GM10266 (cell line): Measurements from ENCODE around the gene CXXC1.

Source experiments
- DNase-seq: peaks from one replicate; pipeline ENCODE4 v3.0.0; 2012; ENCODE audit errors: extremely low spot score
- TF ChIP-seq, protein P1 (sequence below): IDR thresholded peaks from 2 replicates; pipeline ENCODE4 v1.5.1; 2012; ENCODE audit warnings: mild to moderate bottlenecking, low read depth; ENCODE audit not compliant: control insufficient read depth, insufficient read depth; ENCODE audit errors: missing control alignments

The CXXC1 gene

DNA sequence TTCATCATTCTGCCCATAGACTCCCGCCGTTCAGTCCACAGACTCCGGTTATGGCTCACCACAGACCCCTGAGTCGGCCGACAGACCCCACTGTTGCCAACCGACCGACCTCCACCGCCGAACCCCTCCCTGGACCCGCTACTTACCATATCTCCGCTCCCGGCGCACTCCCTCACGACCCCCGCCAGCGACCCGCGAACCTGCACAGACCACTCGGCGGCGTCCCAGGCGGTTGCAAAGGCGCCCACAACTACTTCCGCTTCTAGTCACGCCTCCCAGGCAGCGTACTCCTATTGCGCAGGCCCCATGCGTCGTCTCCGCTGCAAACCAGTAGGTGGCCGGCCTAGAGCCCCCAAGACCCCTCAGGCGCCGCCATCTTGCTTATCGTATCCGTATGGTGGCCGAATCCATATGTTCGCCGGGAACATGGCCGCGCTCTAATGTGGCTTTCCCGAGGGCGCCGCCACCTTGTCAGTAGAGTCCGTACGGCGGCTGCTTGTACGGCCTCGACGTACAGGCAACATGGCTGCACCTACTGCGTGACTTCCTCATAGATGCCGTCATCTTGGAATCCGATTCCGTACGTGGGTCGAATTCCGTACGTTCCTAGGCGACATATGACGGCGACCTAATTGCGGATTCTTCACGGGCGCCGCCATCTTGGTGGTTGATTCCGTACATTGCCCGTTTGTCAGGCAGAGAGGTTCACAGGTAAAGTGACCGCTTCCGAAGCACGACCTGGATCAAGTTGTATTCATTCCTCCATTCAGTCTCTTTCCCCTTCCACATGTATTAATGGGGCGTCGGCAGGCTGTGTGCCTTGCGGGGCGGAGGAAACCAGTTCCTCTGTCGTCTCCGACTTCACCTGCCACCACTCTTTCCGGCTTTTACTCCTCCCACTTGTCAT lies at the start of gene CXXC1:
Gene CXXC1 (minus strand): TSS at position 252 of the 907 bp plus-strand sequence. CDS start 103 bp downstream, at position 149.
- TF ChIP-seq, protein P1, sequence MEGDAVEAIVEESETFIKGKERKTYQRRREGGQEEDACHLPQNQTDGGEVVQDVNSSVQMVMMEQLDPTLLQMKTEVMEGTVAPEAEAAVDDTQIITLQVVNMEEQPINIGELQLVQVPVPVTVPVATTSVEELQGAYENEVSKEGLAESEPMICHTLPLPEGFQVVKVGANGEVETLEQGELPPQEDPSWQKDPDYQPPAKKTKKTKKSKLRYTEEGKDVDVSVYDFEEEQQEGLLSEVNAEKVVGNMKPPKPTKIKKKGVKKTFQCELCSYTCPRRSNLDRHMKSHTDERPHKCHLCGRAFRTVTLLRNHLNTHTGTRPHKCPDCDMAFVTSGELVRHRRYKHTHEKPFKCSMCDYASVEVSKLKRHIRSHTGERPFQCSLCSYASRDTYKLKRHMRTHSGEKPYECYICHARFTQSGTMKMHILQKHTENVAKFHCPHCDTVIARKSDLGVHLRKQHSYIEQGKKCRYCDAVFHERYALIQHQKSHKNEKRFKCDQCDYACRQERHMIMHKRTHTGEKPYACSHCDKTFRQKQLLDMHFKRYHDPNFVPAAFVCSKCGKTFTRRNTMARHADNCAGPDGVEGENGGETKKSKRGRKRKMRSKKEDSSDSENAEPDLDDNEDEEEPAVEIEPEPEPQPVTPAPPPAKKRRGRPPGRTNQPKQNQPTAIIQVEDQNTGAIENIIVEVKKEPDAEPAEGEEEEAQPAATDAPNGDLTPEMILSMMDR: peak; percentile 65
- peak; percentile 89 for DNase-seq

DNA sequence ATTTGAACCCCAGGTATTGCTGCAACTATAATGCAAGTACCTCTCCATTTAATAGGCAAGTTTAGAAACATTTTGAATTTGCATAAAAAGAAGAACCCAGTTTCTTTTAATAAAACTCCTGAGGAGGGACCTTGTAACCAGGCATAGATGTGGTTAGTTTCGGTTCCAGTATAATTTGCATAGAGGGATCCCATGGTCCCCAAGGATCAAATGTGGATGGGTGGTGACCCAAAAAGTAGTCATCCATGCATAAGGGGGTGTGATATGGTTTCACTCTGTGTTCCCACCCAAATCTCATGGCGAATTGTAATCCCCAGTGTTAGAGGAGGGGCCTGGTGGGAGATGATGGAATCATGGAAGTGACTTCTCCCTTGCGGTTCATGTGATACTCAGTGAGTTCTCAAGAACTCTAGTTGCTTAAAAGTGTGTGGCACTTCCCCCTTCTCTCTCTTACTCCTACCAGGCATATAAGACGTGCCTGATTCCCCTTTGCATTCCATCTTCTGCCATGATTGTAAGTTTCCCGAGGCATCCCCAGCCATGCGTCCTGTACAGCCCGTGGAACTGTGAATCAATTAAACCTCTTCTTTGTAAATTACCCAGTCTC lies 47.2 kb upstream of the CXXC1 start:
- TF ChIP-seq, protein P1: no peak
- no peak for DNase-seq

DNA sequence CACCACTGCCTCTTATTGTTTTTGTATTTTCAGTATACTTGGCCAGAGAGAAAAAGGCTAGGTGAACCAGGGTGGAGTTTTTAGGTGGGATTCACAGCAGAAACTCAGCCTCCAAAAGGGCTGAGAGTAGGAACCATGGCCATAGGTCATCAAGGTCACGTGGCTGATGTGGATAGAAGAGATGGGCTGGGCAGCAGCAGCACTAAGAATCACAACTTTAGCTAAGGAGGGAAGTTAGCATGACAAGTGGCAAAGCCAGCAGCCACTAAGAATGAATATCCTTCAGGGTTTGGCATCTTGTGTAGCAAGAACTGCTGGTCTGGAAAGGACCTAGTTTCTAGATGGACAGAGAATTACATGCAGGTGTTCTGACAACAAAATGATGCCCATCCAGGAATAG lies 44.2 kb upstream of the CXXC1 start:
- DNase-seq: no peak
- TF ChIP-seq, protein P1: no peak

DNA sequence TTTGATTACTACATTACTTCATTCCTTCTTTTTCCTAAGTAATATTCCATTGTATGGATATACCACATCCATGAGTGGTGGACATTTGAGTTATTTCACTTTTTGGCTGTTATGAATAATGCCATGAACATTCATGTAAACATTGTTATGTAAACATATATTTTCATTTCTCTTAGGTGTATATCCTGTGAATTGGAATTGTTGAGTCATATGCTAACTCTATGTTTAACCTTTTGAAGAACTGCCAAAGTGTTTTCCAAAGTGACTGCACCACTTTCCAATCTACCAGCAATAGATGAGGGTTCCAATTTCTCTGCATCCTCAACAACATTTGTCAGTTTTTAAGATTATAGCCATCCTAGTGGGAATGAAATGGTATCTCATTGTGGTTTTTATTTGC lies 42.7 kb upstream of the CXXC1 start:
- TF ChIP-seq, protein P1: no peak
- DNase-seq: no peak

DNA sequence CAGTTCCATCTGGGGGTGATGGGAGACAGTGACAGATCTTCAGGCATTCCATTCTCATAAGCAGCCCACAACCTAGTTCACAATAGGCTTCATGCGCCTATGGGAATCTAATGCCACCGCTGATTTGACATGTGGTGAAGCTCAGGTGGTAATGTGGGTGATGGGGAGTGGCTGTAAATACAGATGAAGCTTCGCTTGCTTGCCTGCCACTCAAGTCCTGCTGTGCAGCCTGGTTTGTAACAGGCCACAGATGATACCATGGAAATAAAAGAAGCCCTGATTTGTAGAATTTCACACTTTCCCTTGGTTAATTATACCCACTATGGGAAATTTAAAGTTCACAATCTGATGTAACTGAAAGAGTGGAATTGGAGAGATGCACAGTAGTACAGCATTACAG lies 40.5 kb upstream of the CXXC1 start:
- DNase-seq: no peak

DNA sequence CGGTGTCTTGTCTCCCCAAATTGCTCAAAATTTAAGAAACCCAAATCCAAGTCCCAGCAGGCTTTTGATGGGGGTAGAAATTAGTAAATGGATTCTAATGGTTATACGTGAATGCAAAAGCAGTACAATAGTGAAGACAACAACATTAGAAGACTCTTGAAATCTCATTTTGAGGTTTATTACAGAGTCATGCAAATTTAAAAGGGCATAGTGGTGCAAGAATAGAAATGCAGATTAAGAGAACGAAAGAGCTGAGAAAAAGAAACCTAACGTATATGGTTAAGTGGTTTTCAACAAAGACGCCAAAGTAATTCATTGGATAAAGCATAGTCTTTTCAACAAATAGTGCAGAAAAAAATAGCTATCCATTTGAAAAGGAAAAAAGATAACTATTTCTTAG lies 33.2 kb upstream of the CXXC1 start:
- no peak for DNase-seq
- TF ChIP-seq, protein P1: no peak

More for the DNA sequence above, 40.5 kb upstream of the CXXC1 start:
- TF ChIP-seq, protein P1: no peak
